ENCODE results near the gene ACTG2. TPM values are rescaled to one million over a fixed set of nuclear protein-coding genes. Genes with fewer than 3 reads are reported as not detected.

Gene ACTG2
- total RNA-seq, 1 experiment from 2014 or later: 1.5 TPM

GRCh38 chr2:73942664-73943063, 49.9 kb downstream of the ACTG2 start:
- H3K9ac ChIP-seq (ENCODE audit: extremely low read depth, insufficient read length, low read length): no peak overlapping the region
- H3K27me3 ChIP-seq (ENCODE audit: insufficient read depth, low read length): no peaks in the 10 kb centered on the region
- peaks cover 5% of the 10 kb centered on the region for H3K79me2 ChIP-seq (ENCODE audit: insufficient read depth, low read length)
- no peaks in the 10 kb centered on the region for H3K9me3 Mint-ChIP-seq
- no peaks in the 10 kb centered on the region for H3K27me3 Mint-ChIP-seq (ENCODE audit: low read depth)
- H2BK12ac ChIP-seq (ENCODE audit: insufficient read length, low read depth, low read length): no peak overlapping the region
- TF ChIP-seq, protein P1, sequence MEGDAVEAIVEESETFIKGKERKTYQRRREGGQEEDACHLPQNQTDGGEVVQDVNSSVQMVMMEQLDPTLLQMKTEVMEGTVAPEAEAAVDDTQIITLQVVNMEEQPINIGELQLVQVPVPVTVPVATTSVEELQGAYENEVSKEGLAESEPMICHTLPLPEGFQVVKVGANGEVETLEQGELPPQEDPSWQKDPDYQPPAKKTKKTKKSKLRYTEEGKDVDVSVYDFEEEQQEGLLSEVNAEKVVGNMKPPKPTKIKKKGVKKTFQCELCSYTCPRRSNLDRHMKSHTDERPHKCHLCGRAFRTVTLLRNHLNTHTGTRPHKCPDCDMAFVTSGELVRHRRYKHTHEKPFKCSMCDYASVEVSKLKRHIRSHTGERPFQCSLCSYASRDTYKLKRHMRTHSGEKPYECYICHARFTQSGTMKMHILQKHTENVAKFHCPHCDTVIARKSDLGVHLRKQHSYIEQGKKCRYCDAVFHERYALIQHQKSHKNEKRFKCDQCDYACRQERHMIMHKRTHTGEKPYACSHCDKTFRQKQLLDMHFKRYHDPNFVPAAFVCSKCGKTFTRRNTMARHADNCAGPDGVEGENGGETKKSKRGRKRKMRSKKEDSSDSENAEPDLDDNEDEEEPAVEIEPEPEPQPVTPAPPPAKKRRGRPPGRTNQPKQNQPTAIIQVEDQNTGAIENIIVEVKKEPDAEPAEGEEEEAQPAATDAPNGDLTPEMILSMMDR (conservative IDR thresholded peaks at IDR 0.05): no peak
- no peak overlapping the region for H3K4me3 Mint-ChIP-seq
- H2BK20ac ChIP-seq (ENCODE audit: low read depth, low read length, poor library complexity, severe bottlenecking): no peak overlapping the region
- no peak overlapping the region for H2BK5ac ChIP-seq (ENCODE audit: insufficient read length, low read length)
- H3K9me3 ChIP-seq (ENCODE audit: control insufficient read depth, low read depth, low read length): no peaks in the 10 kb centered on the region
- no peak overlapping the region for H3K23ac ChIP-seq (ENCODE audit: insufficient read length, low read depth, low read length)
- no peak overlapping the region for H3K4ac ChIP-seq (ENCODE audit: low read depth, low read length)
- H3K56ac ChIP-seq (ENCODE audit: insufficient read length, low read depth, low read length): no peak overlapping the region
- H3K79me1 ChIP-seq (ENCODE audit: insufficient read depth, low read depth, low read length, poor library complexity, severe bottlenecking): peaks cover 12% of the 10 kb centered on the region
- H3K23me2 ChIP-seq (ENCODE audit: insufficient read length, low read depth, low read length, poor library complexity, severe bottlenecking): no peaks in the 10 kb centered on the region
- no peak overlapping the region for H2BK120ac ChIP-seq (ENCODE audit: low read depth, low read length, poor library complexity, severe bottlenecking)
- H3K4me1 ChIP-seq (ENCODE audit: insufficient read depth, low read length): no peaks in the 10 kb centered on the region
- no peak overlapping the region for H3K27ac Mint-ChIP-seq
- no peak for DNase-seq
- no peak overlapping the region for H3K14ac ChIP-seq (ENCODE audit: insufficient read depth, low read length)
- no peak overlapping the region for H2BK15ac ChIP-seq (ENCODE audit: low read depth, low read length)
- H3K4me2 ChIP-seq (ENCODE audit: insufficient read depth, insufficient read length, low read length): no peak overlapping the region
- no peak overlapping the region for H3K27ac ChIP-seq (ENCODE audit: insufficient read length, low read depth, low read length)
- peaks cover 0 to 3% of the 10 kb centered on the region in 2 experiments; a peak in 1 of 4 replicates for H3K4me1 Mint-ChIP-seq
- no peak overlapping the region for H2AK5ac ChIP-seq (ENCODE audit: insufficient read length, low read length)
- WGBS (ENCODE audit: extremely low coverage, insufficient read length, low lambda C conversion rate): no CpG with 5 or more reads among the region's 2 CpGs
- H4K91ac ChIP-seq (ENCODE audit: insufficient read length, low read depth, low read length): no peak overlapping the region
- no peak overlapping the region for H4K5ac ChIP-seq (ENCODE audit: insufficient read length, low read depth, low read length)
- H3T11ph ChIP-seq (ENCODE audit: low read length): no peak overlapping the region
- H3K36me3 Mint-ChIP-seq (ENCODE audit: insufficient read depth in 1 of 3, low read depth in 3 of 3): peaks cover 4 to 49% (median 36%) of the 10 kb centered on the region in 3 experiments; a peak in 6 of 7 replicates
- no peak overlapping the region for H3K18ac ChIP-seq (ENCODE audit: insufficient read length, low read depth, low read length)
- H4K8ac ChIP-seq (replicated peaks; ENCODE audit: insufficient read length, low read depth, low read length): no peak overlapping the region
- peaks cover 3% of the 10 kb centered on the region for H4K20me1 ChIP-seq (ENCODE audit: control insufficient read depth, insufficient read depth, insufficient read length)
- no peak overlapping the region for H2AFZ ChIP-seq (ENCODE audit: low read length)

Data from H9 (cell line).